ENCODE data around the gene C1QTNF3. TPM values are rescaled to one million over a fixed set of nuclear protein-coding genes. Genes with fewer than 3 reads are reported as not detected.
A peak's percentile ranks its signal among the peaks of the same experiment; 100 is the strongest.

C1QTNF3 gene
- polyA plus RNA-seq, 3 donors = 43.8 to 63.8 (median 53.3) TPM

GRCh38 chr5:34002629-34003328 is 40.2 kb downstream of the C1QTNF3 start:
- DNase-seq (ENCODE audit: low read depth in 3 of 3, low spot score in 2 of 3) = no peak

- DNase-seq (ENCODE audit: low read depth in 3 of 3, low spot score in 2 of 3) = peak in 1 of 3 donors; percentile 17
Measured at GRCh38 chr5:34001241-34001841, 41.7 kb downstream of the C1QTNF3 start.

GRCh38 chr5:33999978-34000377 is 43.0 kb downstream of the C1QTNF3 start:
- no peak for DNase-seq (ENCODE audit: low read depth in 3 of 3, low spot score in 2 of 3)

GRCh38 chr5:33997331-33997983 is 45.6 kb downstream of the C1QTNF3 start:
- no peak for DNase-seq (ENCODE audit: low read depth in 3 of 3, low spot score in 2 of 3)

- no peak for DNase-seq (ENCODE audit: low read depth in 3 of 3, low spot score in 2 of 3)
Measured at GRCh38 chr5:33995865-33996264, 47.1 kb downstream of the C1QTNF3 start.

- DNase-seq (ENCODE audit: low read depth in 3 of 3, low spot score in 2 of 3) = no peak
Measured at GRCh38 chr5:33994845-33995244, 48.2 kb downstream of the C1QTNF3 start.

GRCh38 chr5:33992864-33993263 is 50.1 kb downstream of the C1QTNF3 start:
- DNase-seq (ENCODE audit: low read depth in 3 of 3, low spot score in 2 of 3) = no peak

- DNase-seq (ENCODE audit: low read depth in 3 of 3, low spot score in 2 of 3) = no peak
Measured at GRCh38 chr5:33985447-33985846, 57.6 kb downstream of the C1QTNF3 start.

- no peak for DNase-seq (ENCODE audit: low read depth in 3 of 3, low spot score in 2 of 3)
Measured at GRCh38 chr5:33984671-33985124, 58.3 kb downstream of the C1QTNF3 start, which contains the start of gene SLC45A2. Gene SLC45A2, minus strand, starts transcription at chr5:33984693. Its CDS starts 110 bp downstream, at chr5:33984583.

- DNase-seq (ENCODE audit: low read depth in 3 of 3, low spot score in 2 of 3) = no peak
Measured at GRCh38 chr5:33984178-33984577, 58.8 kb downstream of the C1QTNF3 start.

- DNase-seq (ENCODE audit: low read depth in 3 of 3, low spot score in 2 of 3) = no peak
Measured at GRCh38 chr5:33981408-33982162, 61.4 kb downstream of the C1QTNF3 start.

- no peak for DNase-seq (ENCODE audit: low read depth in 3 of 3, low spot score in 2 of 3)
Measured at GRCh38 chr5:33980030-33980429, 63.0 kb downstream of the C1QTNF3 start.

- no peak for DNase-seq (ENCODE audit: low read depth in 3 of 3, low spot score in 2 of 3)
Measured at GRCh38 chr5:33978306-33978705, 64.7 kb downstream of the C1QTNF3 start.

GRCh38 chr5:33976307-33976706 is 66.7 kb downstream of the C1QTNF3 start:
- DNase-seq (ENCODE audit: low read depth in 3 of 3, low spot score in 2 of 3) = no peak

GRCh38 chr5:33975852-33976251 is 67.2 kb downstream of the C1QTNF3 start:
- DNase-seq (ENCODE audit: low read depth in 3 of 3, low spot score in 2 of 3) = no peak

GRCh38 chr5:33973271-33973670 is 69.7 kb downstream of the C1QTNF3 start:
- DNase-seq (ENCODE audit: low read depth in 3 of 3, low spot score in 2 of 3) = no peak

- no peak for DNase-seq (ENCODE audit: low read depth in 3 of 3, low spot score in 2 of 3)
Measured at GRCh38 chr5:33969572-33970452, 73.2 kb downstream of the C1QTNF3 start.

- no peak for DNase-seq (ENCODE audit: low read depth in 3 of 3, low spot score in 2 of 3)
Measured at GRCh38 chr5:33968211-33969005, 74.6 kb downstream of the C1QTNF3 start.

Measured in right renal cortex interstitium (tissue), 3 donors.